Activated T-helper 9 cell treated with anti-CD3 and anti-CD28 coated beads, Interleukin-2, amount 50 U/mL, for 16 hours (primary cell): ENCODE measurements around the gene MAT2B.

Source experiments
- DNase-seq: peaks from one replicate; pipeline ENCODE4 v3.0.0-alpha.2; 2020; ENCODE audit warnings: low read depth

Gene MAT2B

DNA sequence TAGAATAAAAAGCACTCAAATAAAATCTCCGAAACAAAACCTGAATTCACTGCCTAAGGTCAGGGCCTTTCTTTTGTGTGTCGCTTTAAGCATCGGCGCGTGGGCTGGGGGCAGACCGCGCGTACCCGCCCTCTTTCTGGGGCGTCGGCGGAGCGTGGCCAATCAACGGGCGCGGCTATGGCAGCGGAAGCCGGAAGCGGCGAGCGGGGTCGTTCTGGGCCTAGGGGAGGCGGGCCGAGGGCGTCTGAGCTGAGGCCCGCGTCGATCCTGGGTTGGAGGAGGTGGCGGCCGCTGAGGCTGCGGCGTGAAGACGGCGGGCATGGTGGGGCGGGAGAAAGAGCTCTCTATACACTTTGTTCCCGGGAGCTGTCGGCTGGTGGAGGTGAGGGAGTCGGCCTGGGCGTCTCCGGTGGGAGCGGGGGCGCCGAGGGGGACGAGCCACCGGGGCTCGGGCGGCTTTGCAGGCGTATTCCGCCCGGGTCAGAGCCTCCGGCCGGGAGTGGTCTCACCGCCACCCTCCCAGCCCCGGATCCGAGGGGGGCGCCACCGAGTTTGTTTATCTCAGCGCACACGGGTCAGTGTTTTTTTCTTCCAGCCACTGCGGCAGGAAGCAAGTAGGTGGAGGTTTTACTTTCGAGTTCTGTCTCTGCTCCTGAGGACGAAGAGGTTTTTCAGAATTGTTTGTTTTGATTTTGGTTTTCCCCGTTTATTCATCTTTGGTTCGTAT, at the start of gene MAT2B:
Gene MAT2B (plus strand): TSS at position 252 of the 727 bp plus-strand sequence. CDS start 68 bp downstream, at position 320.
- peak; percentile 95 for DNase-seq

DNA sequence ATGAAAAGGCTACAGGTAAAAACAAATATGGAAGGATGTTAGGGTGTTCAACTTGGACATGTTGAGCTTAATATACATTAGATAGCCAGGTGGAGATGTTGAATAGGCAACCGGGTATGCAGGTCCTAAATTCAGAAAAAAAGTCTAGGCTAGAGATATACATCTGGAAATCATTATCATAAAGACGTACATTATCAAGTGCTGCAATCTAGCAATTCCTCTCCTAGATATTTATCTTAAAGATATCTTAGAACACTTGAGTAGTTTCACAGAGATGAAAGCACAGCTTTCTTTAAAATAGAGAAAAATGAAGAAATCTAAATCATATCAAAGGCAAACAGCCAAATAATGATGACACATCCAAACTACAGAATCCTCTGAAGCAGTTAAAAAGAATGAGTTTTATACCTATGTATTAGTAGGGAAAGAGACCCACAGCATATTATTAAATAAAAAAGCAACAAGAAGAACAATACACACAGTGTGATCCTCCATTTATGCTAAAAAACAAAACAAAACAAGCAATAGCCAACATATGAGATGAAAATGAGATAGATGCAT, 49.3 kb upstream of the MAT2B start:
- no peak for DNase-seq

DNA sequence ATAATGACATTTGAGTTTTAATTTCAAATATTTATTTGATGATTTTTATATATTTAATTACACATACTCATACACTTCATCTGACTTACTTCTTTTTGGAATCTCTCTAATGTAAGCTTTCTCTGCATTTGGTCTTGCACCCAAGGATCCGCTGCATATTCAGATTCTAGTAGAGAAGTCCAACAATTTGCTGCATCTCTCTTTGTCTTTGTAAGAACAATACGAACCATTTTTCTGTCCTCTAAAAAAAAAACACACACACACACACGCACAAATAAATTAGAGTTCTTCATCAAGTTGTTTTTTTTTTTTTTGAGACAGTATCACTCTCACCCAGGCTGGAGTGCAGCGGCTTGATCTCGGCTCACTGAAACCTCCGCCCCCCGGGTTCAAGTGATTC, 48.6 kb upstream of the MAT2B start:
- no peak for DNase-seq

DNA sequence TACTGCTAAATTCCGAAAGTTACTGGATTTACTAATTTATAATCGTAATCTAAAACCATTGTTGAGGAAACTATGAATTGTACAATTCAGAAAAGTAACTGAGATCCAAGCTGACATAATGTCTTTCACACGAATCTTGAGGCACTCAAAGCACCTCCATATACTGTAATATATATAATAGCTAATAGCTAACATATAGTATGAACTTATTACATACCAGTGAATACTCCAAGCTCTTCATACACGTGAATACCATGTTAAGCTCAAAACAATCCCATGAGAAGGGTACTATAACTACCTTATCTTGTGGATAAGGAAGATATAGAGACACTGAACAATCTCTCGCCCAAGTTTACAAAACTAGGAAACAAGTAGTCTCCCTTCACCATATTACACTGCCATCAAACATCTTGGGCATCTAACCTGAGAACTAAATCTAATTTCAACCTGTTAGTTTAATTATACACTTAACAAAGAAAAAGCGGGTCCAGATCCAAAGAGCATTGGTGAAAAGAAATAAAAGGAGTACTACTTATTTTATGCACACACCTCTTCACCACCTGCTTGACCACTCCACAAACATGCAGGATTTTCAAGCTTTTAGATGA, 46.5 kb upstream of the MAT2B start:
- no peak for DNase-seq

DNA sequence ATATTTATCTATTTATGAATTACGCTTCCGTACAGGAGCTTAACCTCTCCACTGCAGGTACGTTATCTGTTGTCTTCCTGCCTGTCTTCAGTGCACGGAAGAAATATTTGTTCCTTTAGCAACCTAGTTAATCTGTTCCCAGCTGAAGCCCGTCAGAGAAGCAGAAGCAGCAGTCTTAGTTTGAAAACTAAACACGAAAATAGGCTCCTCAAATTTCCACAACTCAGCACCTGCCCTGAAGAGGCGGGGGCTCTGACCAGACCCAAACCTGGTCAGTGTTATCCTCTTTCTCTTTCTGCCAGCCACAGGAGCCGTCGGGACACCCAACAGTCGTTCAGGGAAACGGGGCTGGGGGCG, 46.0 kb upstream of the MAT2B start:
- DNase-seq: no peak

DNA sequence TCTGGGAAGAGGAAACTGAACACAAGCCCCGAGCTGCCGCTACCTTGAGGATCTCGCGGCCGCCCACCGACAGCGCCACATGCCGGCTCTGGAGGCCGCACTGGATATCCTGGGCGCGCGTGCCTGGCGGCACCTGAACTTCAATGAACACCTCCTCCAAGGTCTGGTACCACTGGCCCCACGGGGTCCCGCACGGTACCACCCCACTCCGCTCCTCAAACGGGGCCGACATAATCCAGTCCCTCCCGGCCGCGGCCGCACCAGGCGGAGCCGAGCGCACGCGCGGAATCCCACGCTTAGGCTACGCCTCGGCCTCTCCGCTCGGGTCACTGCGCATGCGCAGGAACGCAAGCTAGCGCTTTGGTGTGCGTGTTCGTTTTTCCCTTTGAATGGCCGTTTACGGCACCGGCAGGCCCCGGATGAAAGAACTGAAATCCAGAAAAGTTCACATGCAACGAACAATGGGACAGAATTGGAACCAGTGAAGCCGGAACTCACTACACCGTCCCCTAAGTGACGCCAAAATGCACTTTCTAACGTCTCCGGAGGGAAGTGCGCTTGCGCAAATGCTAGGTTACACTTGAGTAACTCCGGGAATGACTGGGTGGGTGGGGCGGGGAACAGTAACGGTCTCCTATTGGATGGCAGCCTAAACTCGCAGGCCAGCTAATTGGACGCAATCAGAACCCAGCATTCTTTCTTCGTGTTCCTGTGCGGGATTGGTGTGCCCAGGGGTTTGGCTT, 45.4 kb upstream of the MAT2B start, which contains the start of gene NUDCD2:
Gene NUDCD2 (minus strand): TSS at position 284 of the 743 bp plus-strand sequence. CDS start 52 bp downstream, at position 232.
- DNase-seq: peak; percentile 92

DNA sequence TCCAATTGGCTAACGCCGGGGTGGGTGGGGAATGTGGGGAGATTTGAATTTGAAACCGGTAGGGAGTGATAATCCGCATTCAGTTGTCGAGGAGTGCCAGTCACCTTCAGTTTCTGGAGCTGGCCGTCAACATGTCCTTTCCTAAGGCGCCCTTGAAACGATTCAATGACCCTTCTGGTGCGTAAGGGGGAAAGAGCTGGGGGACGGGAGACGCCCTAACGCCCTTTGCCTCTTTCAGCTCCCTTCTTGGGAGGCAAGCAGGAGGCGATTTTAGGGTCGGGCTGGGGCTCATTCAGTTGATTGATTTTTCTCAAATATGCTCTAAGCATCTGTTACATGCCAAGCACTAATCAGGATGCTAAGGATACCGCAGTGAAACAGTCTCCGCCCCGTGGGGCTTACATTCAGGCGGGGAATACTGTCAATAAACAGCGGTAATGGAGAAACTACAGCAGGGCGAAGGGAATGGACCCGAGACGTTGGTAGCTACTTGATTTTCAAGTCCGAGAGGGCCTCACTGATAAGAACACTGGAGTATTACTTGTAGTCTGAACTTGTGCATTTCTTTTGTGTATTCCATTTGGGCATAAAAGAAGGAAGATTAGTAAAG, 44.8 kb upstream of the MAT2B start, which contains the start of gene HMMR:
Gene HMMR (plus strand): TSS at position 71 of the 610 bp plus-strand sequence. CDS start 61 bp downstream, at position 132.
- DNase-seq: no peak

DNA sequence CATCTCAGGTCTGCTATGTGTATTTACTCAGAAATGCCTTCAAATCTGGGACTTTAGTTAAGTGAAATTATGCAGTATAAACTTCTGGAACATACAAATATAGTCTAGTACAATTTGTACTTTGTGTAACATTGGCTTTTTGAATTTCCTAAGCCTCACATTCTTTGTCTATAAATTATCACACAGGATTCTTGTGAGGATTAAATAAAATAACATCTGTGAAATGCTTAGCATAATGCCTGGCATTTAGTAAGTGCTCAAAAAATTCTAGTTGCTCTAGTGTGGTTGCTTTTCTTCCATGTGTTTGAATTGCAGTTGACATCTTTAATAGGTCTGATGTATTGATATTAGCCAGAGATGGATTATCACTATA, 42.4 kb upstream of the MAT2B start:
- no peak for DNase-seq

DNA sequence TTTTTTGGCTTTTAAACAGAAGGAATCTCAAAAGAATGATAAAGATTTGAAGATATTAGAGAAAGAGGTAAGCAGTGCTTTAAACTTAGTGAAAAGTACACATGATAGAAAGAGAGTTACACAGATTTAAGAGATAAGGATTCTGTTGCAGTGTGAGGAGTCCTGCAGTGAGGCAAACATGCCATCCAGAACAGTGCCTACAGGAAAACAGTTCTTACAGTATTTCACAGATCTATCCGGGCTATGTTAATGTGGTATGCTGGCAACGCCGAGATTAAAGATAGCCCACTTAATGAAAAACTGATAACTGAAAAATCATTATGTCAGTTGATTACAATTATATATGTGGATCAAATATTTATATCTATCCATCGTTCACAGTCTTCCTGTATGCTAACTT, 37.7 kb upstream of the MAT2B start:
- no peak for DNase-seq

DNA sequence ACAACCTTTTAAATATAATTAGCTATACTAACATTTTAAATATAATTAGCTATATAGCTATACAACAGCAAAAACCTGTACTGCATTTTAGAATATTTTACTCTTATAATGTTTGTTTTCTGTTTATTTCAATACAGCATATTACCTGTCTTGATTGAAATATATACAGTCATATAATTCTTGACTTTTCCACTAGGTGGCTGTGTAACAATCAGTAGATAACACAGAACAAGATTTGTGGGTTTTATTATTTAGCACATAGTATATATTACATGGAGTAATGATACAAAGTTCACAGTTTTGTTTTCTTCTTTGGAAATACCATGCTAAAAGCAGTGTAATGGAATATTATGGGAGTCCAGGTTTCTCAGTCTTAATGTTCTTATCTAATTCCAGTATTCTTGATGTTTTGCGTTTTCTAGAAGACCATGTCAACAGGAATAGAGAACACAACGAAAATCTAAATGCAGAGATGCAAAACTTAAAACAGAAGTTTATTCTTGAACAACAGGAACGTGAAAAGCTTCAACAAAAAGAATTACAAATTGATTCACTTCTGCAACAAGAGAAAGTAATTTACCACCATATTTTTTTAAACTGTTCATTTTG, 31.7 kb upstream of the MAT2B start:
- DNase-seq: no peak

DNA sequence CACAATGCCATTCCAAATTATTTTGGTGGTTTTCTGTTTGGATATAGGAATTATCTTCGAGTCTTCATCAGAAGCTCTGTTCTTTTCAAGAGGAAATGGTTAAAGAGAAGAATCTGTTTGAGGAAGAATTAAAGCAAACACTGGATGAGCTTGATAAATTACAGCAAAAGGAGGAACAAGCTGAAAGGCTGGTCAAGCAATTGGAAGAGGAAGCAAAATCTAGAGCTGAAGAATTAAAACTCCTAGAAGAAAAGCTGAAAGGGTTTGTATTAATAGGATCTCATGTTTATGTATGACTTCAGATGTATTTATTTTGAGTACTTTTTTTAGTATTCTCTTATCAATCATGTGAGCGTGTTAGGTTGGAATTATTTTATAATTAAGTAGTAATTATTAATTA, 30.0 kb upstream of the MAT2B start:
- no peak for DNase-seq

DNA sequence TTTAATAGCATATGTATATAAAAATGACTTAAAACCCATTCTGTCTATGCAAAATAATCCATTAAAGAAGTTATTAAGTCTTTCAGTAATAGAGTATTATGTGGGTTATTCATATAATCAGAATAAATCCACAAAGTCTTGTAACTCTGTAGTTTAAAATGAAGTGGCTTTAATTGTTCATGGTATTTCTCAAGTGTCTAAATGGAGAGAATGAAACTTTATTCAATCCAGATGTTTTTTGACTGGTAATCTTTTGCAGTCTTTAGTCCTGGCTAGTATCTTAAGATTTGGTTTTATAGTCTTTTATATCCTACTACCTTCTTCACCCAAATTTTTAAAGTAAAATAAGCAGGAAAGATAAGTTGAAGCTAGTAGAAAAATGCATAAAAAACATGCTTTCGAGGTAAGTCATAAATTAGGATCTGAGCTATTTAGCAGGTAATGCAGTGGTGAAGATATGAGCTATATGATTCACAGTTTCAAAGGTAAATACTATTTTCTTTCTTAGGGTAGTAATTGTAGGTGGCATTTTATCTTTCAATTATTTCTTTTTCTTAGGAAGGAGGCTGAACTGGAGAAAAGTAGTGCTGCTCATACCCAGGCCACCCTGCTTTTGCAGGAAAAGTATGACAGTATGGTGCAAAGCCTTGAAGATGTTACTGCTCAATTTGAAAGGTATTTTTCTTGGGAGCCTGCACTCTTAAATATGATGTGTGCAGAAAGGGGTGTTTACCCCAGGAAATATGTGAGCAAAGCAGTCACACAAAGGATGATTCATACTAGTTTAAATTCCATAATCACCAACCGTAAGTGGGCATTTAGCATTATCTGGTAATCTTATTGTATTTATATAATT, 27.1 kb upstream of the MAT2B start:
- no peak for DNase-seq

DNA sequence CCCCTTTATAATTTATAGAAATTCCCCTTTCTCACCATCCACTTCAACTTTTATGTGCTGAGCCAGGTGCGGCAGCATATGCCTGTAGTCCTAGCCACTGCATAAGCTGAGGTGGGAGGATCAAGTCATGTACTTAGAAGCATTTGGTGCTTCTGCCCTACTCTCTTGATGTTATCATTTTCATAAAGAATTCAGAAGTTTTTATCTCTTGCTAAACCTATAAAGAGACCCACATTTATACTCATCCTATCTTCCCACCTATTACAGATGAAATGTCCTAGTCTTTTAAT, 26.5 kb upstream of the MAT2B start:
- no peak for DNase-seq

DNA sequence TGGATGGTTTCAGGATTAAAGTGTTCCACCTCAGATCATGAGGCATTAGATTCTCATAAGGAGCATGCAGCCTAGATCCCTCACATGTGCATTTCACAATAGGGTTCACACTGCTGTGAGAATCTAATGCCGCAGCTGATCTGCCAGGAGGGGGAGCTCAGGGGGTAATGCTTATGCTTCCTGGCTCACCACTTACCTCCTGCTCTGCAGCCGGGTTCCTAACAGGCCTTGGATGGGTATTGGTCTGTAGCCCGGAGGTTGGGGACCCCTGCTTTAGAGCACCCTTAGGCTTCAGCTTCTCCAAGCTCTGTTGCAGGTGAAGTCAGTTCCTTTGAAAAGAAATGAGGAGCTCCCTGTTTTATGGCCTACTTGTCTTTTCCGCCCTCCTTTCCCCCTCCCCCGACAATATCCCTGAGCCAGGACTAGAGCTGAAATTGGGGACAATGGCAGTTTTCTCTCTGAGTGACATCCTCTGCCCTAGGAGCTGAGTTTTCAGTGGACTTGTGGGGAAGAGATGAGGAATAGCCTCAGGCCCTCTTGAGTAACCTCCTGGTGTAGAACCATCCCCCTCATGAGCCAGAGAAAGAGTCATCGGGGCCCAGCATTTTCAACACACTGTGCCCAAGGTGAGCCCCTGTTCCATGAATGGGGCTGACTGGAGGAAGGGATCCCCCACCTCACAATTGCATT, 16.2 kb upstream of the MAT2B start:
- no peak for DNase-seq

DNA sequence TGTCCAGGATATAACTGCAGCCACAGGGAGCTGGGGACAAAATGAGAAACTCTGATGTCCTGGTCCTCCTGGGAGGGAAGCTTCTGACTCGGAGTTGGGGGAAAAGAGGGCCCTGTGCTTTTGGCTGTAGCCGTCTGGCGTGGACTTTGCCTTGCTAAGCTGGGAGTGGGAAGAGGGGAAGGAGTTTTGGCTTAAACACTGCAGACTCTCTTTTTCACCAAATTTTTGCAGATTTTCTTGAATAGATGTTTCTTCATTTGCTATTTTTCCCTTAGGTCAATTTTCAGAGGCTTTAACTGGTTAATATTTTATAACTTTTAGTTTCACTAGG, 15.7 kb upstream of the MAT2B start:
- no peak for DNase-seq

DNA sequence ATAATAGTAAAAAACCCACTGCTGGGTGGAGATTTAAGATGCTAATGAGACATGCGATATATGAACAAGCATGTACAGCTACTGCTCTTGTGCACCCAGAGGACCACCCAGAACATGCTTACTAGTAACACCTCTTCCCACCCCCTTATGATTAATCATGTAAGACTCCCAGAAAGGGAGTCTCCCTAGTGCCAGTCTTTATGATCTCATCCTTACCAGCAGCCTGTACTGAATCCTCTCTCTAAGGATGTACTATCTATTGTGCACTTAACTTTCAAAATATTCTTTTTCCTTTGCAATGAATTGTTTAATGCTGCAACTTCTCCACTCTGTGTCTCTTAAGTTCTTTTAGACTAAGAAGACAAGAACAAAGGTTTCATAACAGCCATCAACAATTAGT, 9.1 kb upstream of the MAT2B start:
- no peak for DNase-seq

DNA sequence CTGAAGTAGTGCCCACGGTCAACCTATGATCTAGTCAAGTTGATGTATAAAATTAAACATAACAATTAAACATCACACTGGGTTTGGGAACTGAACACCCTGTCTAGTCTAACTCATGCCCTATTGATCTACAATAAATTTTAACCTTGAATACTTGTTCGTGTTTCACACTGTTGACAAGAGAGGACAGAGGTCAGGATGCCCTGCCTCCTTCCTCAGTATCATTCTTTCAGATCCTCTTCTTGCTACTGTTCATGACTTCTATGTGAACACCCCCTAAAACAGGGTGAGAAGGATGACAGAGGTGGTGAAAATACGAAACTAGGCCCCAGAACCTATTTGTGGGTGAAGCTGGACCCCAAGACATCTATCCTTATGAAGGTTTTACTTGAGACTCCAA, 8.1 kb upstream of the MAT2B start:
- no peak for DNase-seq

DNA sequence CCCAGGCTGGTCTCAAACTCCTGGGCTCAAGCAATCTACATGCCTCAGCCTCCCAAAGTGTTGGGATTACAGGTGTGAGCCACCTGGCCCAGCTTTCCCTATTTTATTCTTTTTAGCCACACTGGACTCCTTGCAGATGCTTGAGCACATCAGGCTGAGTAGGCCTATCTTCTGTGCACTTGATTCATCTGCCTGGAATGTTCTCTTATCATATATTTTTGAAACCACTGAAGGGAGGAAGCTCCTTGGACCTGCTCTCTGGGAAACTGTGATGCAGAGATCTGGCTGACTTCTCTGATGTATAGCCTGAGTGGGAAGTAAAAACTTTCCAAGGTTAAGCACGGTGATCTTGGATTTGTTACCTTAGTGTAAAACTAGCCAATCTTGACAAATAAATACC, 6.5 kb upstream of the MAT2B start:
- no peak for DNase-seq

DNA sequence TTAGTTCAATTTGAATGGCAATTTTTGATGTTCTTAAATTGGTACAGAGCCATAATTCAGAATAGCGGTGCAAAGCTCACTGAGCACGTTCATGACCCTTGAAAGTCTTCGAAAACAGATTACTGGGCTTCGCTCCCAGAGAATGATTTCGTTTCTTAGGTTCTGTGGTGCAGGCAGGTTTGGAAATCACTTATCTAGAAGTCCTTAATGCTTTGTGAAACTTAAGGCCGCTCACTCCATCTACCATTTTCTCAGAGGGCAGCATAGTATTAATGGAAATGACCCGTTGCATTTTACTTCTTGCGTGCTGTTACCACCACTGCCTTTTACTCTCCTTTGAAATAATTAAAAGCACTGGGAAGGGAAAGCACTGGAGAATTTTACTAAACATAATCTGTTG, 2.9 kb upstream of the MAT2B start:
- DNase-seq: no peak
